ENCODE data around the gene HNRNPL.

HNRNPL gene

GRCh38 chr19:38849860-38850435, at the start of gene HNRNPL:
HNRNPL (minus strand) TSS chr19:38849986; CDS start chr19:38849966, 20 bp downstream.
- Histone ChIP-seq H3K4me3 (peak within 1 kb of the TSS; percentile 91), H3K9ac (ENCODE audit: insufficient read length) (peak within 1 kb of the TSS; percentile 100), H3K36me3 (ENCODE audit: insufficient read depth, low read length) (peaks cover 41% of the 10 kb centered on the region), H3K9me3 (ENCODE audit: low read depth, low read length) (no peaks in the 10 kb centered on the region), H3K27ac (peak within 1 kb of the TSS; percentile 100)
- peak; percentile 100 for DNase-seq (ENCODE audit: low read depth, low spot score)
- no peak for TF ChIP-seq EZH2 (IDR thresholded peaks at IDR 0.05)
- TF ChIP-seq FOXP2 (optimal IDR thresholded peaks at IDR 0.05; ENCODE audit: control extremely low read depth, extremely low read length, insufficient read depth): peak; percentile 10
- TF ChIP-seq POLR2AphosphoS5 (IDR thresholded peaks at IDR 0.05; ENCODE audit: borderline replicate concordance, low read depth, low read length): peak; percentile 82

- H3K4me3 ChIP-seq: peak overlapping the region; percentile 90
- H3K9ac ChIP-seq (ENCODE audit: insufficient read length): peak overlapping the region; percentile 80
- no peak overlapping the region for H3K27ac ChIP-seq
- DNase-seq (ENCODE audit: low read depth, low spot score): no peak
- TF ChIP-seq FOXP2 (optimal IDR thresholded peaks at IDR 0.05; ENCODE audit: control extremely low read depth, extremely low read length, insufficient read depth) (no peak), POLR2AphosphoS5 (IDR thresholded peaks at IDR 0.05; ENCODE audit: borderline replicate concordance, low read depth, low read length) (no peak), EZH2 (IDR thresholded peaks at IDR 0.05) (no peak)
- H3K9me3 ChIP-seq (ENCODE audit: low read depth, low read length): no peaks in the 10 kb centered on the region
- H3K36me3 ChIP-seq (ENCODE audit: insufficient read depth, low read length): no peaks in the 10 kb centered on the region
Measured at GRCh38 chr19:38898788-38899446, 49.1 kb upstream of the HNRNPL start.

GRCh38 chr19:38894968-38895367, 45.2 kb upstream of the HNRNPL start:
- no peaks in the 10 kb centered on the region for H3K9me3 ChIP-seq (ENCODE audit: low read depth, low read length)
- no peak for DNase-seq (ENCODE audit: low read depth, low spot score)
- no peaks in the 10 kb centered on the region for H3K36me3 ChIP-seq (ENCODE audit: insufficient read depth, low read length)
- H3K27ac ChIP-seq: no peak overlapping the region
- H3K4me3 ChIP-seq: no peak overlapping the region
- H3K9ac ChIP-seq (ENCODE audit: insufficient read length): no peak overlapping the region
- TF ChIP-seq FOXP2 (optimal IDR thresholded peaks at IDR 0.05; ENCODE audit: control extremely low read depth, extremely low read length, insufficient read depth) (no peak), EZH2 (IDR thresholded peaks at IDR 0.05) (no peak), POLR2AphosphoS5 (IDR thresholded peaks at IDR 0.05; ENCODE audit: borderline replicate concordance, low read depth, low read length) (no peak)

GRCh38 chr19:38893341-38893771, 43.6 kb upstream of the HNRNPL start:
- Histone ChIP-seq H3K9ac (ENCODE audit: insufficient read length) (no peak overlapping the region), H3K27ac (no peak overlapping the region), H3K4me3 (no peak overlapping the region), H3K9me3 (ENCODE audit: low read depth, low read length) (no peaks in the 10 kb centered on the region), H3K36me3 (ENCODE audit: insufficient read depth, low read length) (no peaks in the 10 kb centered on the region; the same call in 1 of the 2 replicates)
- no peak for DNase-seq (ENCODE audit: low read depth, low spot score)
- no peak for TF ChIP-seq POLR2AphosphoS5 (IDR thresholded peaks at IDR 0.05; ENCODE audit: borderline replicate concordance, low read depth, low read length)
- no peak for TF ChIP-seq FOXP2 (optimal IDR thresholded peaks at IDR 0.05; ENCODE audit: control extremely low read depth, extremely low read length, insufficient read depth)
- TF ChIP-seq EZH2 (IDR thresholded peaks at IDR 0.05): no peak

- no peak overlapping the region for H3K27ac ChIP-seq
Measured at GRCh38 chr19:38892841-38893240, 43.1 kb upstream of the HNRNPL start.

GRCh38 chr19:38891771-38892170, 42.0 kb upstream of the HNRNPL start:
- TF ChIP-seq EZH2 (IDR thresholded peaks at IDR 0.05) (no peak), POLR2AphosphoS5 (IDR thresholded peaks at IDR 0.05; ENCODE audit: borderline replicate concordance, low read depth, low read length) (no peak), FOXP2 (optimal IDR thresholded peaks at IDR 0.05; ENCODE audit: control extremely low read depth, extremely low read length, insufficient read depth) (no peak)
- Histone ChIP-seq H3K4me3 (no peak overlapping the region), H3K9ac (ENCODE audit: insufficient read length) (no peak overlapping the region), H3K36me3 (ENCODE audit: insufficient read depth, low read length) (no peaks in the 10 kb centered on the region; the same call in 1 of the 2 replicates), H3K27ac (no peak overlapping the region), H3K9me3 (ENCODE audit: low read depth, low read length) (no peaks in the 10 kb centered on the region)
- DNase-seq (ENCODE audit: low read depth, low spot score): no peak

More at GRCh38 chr19:38892841-38893240, 43.1 kb upstream of the HNRNPL start:
- Histone ChIP-seq H3K9ac (ENCODE audit: insufficient read length) (no peak overlapping the region), H3K36me3 (ENCODE audit: insufficient read depth, low read length) (no peaks in the 10 kb centered on the region; the same call in 1 of the 2 replicates), H3K4me3 (no peak overlapping the region), H3K9me3 (ENCODE audit: low read depth, low read length) (no peaks in the 10 kb centered on the region)
- TF ChIP-seq POLR2AphosphoS5 (IDR thresholded peaks at IDR 0.05; ENCODE audit: borderline replicate concordance, low read depth, low read length) (no peak), FOXP2 (optimal IDR thresholded peaks at IDR 0.05; ENCODE audit: control extremely low read depth, extremely low read length, insufficient read depth) (no peak), EZH2 (IDR thresholded peaks at IDR 0.05) (no peak)
- DNase-seq (ENCODE audit: low read depth, low spot score): no peak

- no peak overlapping the region for H3K27ac ChIP-seq
- H3K9ac ChIP-seq (ENCODE audit: insufficient read length): no peak overlapping the region
- TF ChIP-seq POLR2AphosphoS5 (IDR thresholded peaks at IDR 0.05; ENCODE audit: borderline replicate concordance, low read depth, low read length): no peak
- no peak for TF ChIP-seq FOXP2 (optimal IDR thresholded peaks at IDR 0.05; ENCODE audit: control extremely low read depth, extremely low read length, insufficient read depth)
- no peak for TF ChIP-seq EZH2 (IDR thresholded peaks at IDR 0.05)
- no peaks in the 10 kb centered on the region; the same call in 1 of the 2 replicates for H3K36me3 ChIP-seq (ENCODE audit: insufficient read depth, low read length)
- DNase-seq (ENCODE audit: low read depth, low spot score): no peak
- no peak overlapping the region for H3K4me3 ChIP-seq
- no peaks in the 10 kb centered on the region for H3K9me3 ChIP-seq (ENCODE audit: low read depth, low read length)
Measured at GRCh38 chr19:38890686-38891085, 40.9 kb upstream of the HNRNPL start.

- Histone ChIP-seq H3K9ac (ENCODE audit: insufficient read length) (no peak overlapping the region), H3K4me3 (no peak overlapping the region), H3K9me3 (ENCODE audit: low read depth, low read length) (no peaks in the 10 kb centered on the region), H3K27ac (no peak overlapping the region), H3K36me3 (ENCODE audit: insufficient read depth, low read length) (no peaks in the 10 kb centered on the region; the same call in 1 of the 2 replicates)
- no peak for DNase-seq (ENCODE audit: low read depth, low spot score)
- TF ChIP-seq POLR2AphosphoS5 (IDR thresholded peaks at IDR 0.05; ENCODE audit: borderline replicate concordance, low read depth, low read length) (no peak), FOXP2 (optimal IDR thresholded peaks at IDR 0.05; ENCODE audit: control extremely low read depth, extremely low read length, insufficient read depth) (no peak), EZH2 (IDR thresholded peaks at IDR 0.05) (no peak)
Measured at GRCh38 chr19:38889803-38890202, 40.0 kb upstream of the HNRNPL start.
